ENCODE data around the gene MTG2.
A peak's percentile ranks its signal among the peaks of the same experiment; 100 is the strongest.

Gene MTG2

DNA sequence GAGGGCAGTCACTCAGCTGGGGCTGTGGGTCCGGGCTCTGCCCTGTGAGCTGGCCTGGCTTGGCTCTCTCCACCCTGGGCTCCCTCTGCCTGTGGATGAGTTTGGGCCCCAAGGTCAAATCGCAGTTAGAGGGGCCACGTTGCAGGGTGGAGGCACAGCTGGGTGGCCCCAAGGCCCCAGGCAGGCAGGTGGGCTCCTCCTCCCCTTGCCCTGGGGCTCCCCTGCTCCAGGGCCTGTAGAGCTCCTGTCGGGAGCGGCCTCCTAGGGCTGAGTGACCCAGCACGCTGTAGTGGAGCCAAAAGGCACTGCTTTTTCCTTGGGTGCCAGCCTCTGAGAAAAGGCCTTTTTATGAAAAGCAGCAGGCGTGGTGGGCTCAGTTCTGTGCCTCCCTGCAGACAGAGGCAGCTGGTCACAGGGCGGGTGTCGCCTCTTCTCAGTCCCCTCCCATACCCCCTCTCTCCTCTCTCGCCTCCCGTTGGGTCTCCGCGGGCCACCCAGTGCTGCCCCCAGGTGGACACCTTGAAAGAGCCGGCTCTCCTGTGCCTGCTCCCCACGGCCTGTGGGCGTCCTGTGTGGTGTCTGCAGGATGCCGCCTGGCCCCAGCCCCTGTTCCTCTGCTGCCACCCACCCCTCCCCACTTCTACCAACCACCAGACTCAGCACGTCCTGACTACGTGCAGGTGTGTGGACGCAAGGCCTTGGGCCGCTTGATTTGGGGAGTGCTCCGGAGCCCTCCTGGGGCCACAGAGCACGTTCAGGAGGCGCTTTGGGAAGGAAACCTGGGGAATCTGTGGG lies 26.0 kb upstream of the MTG2 start (continued):
- TF ChIP-seq ZNF214 (tag by site-specific recombination; IDR thresholded peaks at IDR 0.05; ENCODE audit: borderline replicate concordance) (no peak), ZNF138 (tag by site-specific recombination; IDR thresholded peaks at IDR 0.05; ENCODE audit: borderline replicate concordance) (no peak), KLF16 (tag by site-specific recombination; IDR thresholded peaks at IDR 0.05) (no peak), WT1 (tag by site-specific recombination; IDR thresholded peaks at IDR 0.05) (peak; percentile 44; the same call in 1 of the 2 replicates), ZNF549 (tag by site-specific recombination; IDR thresholded peaks at IDR 0.05) (no peak), ZNF747 (tag by site-specific recombination; IDR thresholded peaks at IDR 0.05) (no peak), ZNF571 (tag by site-specific recombination; IDR thresholded peaks at IDR 0.05) (no peak), ZNF792 (tag by site-specific recombination; IDR thresholded peaks at IDR 0.05) (no peak), ZNF830 (tag by site-specific recombination; IDR thresholded peaks at IDR 0.05; ENCODE audit: low read depth) (no peak), ZIC2 (tag by site-specific recombination; IDR thresholded peaks at IDR 0.05) (peak; percentile 89), ZBTB11 (tag by site-specific recombination; conservative IDR thresholded peaks at IDR 0.05; ENCODE audit: low read depth) (no peak), ZNF202 (tag by site-specific recombination; IDR thresholded peaks at IDR 0.05; ENCODE audit: borderline replicate concordance) (no peak), BCL11A (tag by site-specific recombination; IDR thresholded peaks at IDR 0.05; ENCODE audit: low read depth) (no peak), ZNF280C (tag by site-specific recombination; IDR thresholded peaks at IDR 0.05) (no peak), ZNF18 (tag by site-specific recombination; IDR thresholded peaks at IDR 0.05) (no peak), ZNF776 (tag by site-specific recombination; IDR thresholded peaks at IDR 0.05; ENCODE audit: borderline replicate concordance) (no peak), ZNF2 (tag by site-specific recombination; IDR thresholded peaks at IDR 0.05) (no peak), ZNF16 (tag by site-specific recombination; IDR thresholded peaks at IDR 0.05; ENCODE audit: low read depth) (no peak)
- TF ChIP-seq, protein P1, sequence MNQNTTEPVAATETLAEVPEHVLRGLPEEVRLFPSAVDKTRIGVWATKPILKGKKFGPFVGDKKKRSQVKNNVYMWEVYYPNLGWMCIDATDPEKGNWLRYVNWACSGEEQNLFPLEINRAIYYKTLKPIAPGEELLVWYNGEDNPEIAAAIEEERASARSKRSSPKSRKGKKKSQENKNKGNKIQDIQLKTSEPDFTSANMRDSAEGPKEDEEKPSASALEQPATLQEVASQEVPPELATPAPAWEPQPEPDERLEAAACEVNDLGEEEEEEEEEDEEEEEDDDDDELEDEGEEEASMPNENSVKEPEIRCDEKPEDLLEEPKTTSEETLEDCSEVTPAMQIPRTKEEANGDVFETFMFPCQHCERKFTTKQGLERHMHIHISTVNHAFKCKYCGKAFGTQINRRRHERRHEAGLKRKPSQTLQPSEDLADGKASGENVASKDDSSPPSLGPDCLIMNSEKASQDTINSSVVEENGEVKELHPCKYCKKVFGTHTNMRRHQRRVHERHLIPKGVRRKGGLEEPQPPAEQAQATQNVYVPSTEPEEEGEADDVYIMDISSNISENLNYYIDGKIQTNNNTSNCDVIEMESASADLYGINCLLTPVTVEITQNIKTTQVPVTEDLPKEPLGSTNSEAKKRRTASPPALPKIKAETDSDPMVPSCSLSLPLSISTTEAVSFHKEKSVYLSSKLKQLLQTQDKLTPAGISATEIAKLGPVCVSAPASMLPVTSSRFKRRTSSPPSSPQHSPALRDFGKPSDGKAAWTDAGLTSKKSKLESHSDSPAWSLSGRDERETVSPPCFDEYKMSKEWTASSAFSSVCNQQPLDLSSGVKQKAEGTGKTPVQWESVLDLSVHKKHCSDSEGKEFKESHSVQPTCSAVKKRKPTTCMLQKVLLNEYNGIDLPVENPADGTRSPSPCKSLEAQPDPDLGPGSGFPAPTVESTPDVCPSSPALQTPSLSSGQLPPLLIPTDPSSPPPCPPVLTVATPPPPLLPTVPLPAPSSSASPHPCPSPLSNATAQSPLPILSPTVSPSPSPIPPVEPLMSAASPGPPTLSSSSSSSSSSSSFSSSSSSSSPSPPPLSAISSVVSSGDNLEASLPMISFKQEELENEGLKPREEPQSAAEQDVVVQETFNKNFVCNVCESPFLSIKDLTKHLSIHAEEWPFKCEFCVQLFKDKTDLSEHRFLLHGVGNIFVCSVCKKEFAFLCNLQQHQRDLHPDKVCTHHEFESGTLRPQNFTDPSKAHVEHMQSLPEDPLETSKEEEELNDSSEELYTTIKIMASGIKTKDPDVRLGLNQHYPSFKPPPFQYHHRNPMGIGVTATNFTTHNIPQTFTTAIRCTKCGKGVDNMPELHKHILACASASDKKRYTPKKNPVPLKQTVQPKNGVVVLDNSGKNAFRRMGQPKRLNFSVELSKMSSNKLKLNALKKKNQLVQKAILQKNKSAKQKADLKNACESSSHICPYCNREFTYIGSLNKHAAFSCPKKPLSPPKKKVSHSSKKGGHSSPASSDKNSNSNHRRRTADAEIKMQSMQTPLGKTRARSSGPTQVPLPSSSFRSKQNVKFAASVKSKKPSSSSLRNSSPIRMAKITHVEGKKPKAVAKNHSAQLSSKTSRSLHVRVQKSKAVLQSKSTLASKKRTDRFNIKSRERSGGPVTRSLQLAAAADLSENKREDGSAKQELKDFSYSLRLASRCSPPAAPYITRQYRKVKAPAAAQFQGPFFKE (tag by site-specific recombination; IDR thresholded peaks at IDR 0.05; ENCODE audit: borderline replicate concordance), result no peak
- TF ChIP-seq, protein P2, sequence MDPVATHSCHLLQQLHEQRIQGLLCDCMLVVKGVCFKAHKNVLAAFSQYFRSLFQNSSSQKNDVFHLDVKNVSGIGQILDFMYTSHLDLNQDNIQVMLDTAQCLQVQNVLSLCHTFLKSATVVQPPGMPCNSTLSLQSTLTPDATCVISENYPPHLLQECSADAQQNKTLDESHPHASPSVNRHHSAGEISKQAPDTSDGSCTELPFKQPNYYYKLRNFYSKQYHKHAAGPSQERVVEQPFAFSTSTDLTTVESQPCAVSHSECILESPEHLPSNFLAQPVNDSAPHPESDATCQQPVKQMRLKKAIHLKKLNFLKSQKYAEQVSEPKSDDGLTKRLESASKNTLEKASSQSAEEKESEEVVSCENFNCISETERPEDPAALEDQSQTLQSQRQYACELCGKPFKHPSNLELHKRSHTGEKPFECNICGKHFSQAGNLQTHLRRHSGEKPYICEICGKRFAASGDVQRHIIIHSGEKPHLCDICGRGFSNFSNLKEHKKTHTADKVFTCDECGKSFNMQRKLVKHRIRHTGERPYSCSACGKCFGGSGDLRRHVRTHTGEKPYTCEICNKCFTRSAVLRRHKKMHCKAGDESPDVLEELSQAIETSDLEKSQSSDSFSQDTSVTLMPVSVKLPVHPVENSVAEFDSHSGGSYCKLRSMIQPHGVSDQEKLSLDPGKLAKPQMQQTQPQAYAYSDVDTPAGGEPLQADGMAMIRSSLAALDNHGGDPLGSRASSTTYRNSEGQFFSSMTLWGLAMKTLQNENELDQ (tag by site-specific recombination; IDR thresholded peaks at IDR 0.05; ENCODE audit: low read depth), result no peak
